NCI-H2196 (cell line): ENCODE measurements around the gene UROC1.

ENCODE experiments used
- DNase-seq: peaks from one replicate; lab custom pipeline; 2025; ENCODE audit not compliant: unreplicated experiment; lab: John Stamatoyannopoulos, UW

Gene UROC1

GRCh38 chr3:126517986-126518778 is 609 bp upstream of the UROC1 start:
- DNase-seq = no peak

DNA sequence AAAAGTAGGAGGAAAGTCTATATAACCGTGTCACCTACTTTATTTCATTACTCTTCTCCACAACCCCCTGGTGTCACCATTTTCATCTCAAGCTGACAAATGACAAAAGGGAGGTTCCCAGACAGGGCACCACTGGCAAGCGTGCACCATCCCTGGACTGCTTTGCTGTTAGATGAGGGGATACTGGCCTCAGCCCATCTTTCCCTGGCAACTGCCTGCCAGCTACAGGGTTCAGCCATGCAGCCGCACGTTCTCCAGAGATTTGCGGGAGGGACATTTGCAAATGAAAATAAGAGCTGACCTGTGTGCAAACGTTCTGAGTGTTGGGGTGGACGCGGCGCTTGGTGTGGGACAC is 660 bp downstream of the UROC1 start:
- no peak for DNase-seq

DNA sequence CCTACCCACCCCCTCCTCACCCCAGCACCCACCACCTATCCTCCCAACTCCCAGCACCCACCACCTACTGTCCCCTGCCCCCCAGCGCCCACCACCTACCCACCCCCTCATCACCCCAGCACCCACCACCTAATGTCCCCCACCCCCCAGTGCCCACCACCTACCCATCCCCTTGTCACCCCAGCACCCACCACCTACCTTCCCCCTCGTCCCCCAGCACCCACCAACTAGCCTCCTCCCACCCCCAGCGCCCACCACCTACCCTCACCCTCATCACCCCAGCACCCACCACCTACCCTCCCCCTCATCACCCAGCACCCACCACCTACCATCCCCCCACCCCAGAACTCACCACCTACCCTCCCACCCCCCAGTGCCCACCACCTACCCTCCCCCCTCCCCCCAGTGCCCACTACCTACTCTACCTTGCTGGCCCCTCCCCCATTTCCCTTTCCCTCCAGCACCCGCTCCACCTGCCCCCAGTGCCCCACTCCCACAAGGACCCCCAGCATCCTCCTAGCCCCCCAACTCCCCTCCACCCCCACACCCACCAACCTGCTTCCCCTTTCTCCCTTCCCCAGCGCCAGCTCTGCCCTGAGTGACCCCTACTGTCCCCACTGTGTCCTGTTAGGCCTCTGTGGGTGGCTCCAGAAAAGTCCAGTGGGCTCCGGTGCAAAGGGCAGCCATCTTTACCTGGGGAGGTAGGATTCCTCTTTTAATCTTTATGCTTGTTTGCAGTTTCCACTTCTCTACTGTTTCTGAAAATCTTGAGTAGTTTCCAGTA is 1.2 kb downstream of the UROC1 start:
- no peak for DNase-seq

DNA sequence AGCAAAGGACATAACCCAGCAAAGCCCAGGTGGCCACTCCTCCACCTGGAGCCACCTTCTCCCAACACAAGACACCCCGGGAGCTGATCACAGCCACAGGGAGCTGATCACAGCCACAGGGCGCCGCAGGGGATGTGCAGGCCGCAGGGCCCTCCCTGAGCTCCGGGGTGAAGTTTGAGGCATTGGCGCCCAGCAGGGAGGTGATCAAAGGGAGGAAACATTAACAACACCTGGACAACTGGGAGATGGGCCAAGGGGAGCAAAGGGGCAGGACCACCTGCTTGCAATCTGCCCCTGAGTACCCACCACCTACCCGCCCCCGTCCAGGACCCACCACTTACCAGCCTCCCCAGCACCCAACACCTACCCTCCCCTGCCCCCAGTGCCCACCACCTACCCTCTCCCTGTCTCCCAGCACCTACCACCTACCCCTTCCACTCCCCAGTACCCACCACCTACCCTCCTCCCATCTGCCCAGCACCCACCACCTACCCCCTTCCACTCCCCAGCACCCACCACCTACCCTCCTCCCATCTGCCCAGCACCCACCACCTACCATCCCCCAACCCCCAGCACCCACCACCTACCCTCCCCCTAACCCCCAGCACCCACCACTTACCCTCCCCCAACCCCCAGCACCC is 2.4 kb downstream of the UROC1 start:
- no peak for DNase-seq

DNA sequence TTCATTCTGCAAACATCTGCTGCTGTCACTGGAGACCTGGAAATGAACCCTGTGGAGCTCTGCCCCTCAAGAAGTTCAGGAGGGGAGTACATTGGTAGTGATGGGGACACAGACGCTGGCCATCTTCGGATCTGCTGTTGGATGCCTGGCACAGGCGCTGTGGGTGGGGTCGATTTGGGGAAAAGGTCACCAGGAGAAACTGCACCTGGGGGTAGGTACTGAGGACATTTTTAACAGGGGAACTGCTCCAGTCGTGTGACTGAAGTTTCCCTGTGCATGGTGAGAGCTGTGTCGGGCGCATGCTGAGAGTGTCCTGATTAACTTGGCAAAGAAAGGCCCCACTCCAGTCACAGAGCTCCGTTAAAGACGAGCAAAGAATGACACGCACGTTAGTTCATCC is 3.4 kb downstream of the UROC1 start:
- no peak for DNase-seq

DNA sequence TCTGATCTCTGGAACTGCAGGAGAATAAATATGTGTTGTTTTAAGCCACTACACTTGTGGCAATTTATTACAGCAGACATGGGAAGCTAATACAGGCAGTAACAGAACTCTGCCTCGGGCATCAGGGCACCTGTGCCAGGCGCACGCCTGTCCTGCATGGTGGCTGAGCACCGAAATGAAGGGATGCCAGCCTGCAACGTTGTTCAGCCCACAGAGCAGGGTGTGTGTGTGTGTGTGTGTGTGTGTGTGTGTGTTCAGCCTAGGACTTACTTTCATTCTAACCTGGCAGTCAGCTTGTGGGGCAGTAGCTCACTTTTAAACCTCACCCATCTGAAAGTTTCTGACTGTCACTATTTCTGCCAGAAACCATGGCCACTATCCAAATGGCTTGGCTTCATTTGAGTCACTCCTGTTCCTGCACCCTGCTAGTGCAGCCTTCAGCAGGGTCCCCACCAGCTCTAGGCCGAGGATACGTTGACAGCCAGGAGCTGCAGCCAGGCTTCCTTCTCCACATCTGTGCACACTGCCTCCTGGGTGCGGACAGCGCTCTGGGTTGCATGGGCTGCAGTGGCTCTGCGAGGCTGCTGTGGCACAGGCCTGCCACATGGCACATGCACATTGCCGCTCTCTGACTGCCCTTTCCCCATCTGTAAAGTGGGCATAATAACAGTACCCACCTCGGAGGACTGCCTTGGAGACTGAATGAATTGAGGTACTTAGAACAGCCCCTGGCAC is 4.5 kb downstream of the UROC1 start:
- no peak for DNase-seq

DNA sequence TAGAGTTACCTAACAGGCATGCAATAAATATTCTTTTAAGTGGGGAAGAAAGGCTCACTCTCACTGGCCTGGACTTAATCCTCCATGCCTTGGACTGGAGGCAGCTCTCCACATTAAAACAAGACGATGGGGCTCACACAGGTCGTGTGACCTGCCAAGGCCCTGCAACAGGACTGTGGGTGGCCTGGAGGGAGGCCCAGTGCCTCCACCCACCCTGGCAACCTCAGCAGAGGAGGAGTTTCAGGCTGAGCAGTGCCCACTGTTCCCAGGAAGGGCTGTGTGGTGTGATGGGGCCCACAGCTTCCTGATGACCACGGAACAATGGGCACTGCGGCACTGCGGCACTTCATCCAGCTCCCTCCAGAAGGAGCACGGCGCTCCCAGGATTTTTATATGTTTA is 5.5 kb downstream of the UROC1 start:
- no peak for DNase-seq

DNA sequence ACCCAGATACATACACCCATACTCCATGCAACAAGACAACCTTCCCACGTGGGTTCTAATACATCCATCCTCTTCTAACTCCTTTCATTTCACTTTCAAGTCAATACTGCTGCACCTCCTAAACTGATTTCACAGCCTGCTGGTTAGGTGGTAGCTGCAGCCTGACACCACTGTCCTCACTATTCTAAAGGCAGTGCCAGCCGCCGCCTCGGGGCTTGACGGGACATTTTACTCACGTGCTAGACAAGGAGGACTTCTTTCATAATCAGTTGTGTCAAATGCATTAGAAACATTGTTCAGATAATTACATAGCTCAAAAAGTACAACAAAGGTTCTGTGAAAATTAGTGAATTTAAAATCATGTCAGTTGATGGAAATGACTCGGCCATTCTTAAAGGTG is 6.3 kb downstream of the UROC1 start:
- DNase-seq = no peak

DNA sequence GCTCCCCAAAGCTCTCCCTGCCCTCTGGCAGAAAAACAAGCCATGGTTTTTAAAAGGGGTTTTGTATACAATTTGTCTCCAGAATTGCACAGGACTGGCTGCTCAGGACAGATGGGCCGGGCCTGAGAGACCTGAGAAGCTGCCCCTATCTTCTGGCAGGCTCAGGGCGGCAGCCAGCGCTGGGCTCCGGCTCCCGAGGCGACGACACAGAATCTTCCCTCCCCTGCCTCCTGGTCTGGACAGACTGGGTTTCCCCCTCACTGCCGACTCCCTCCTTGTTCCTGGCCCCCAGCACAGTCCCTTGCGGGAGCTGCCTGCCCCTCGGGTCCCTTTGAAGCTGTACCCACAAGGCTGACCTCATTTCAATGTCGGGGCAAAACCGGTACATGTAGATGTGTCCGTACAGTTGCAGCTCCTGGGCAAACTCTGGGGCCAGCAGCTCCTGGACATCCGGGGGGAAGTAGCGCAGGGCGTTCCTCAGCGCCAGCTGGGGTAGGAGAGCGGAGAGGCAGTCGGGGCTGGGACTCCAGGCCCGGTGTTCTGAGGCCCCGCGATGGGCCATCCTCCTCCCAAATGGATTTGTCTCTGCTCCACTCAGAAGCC is 7.2 kb downstream of the UROC1 start:
- DNase-seq = no peak

DNA sequence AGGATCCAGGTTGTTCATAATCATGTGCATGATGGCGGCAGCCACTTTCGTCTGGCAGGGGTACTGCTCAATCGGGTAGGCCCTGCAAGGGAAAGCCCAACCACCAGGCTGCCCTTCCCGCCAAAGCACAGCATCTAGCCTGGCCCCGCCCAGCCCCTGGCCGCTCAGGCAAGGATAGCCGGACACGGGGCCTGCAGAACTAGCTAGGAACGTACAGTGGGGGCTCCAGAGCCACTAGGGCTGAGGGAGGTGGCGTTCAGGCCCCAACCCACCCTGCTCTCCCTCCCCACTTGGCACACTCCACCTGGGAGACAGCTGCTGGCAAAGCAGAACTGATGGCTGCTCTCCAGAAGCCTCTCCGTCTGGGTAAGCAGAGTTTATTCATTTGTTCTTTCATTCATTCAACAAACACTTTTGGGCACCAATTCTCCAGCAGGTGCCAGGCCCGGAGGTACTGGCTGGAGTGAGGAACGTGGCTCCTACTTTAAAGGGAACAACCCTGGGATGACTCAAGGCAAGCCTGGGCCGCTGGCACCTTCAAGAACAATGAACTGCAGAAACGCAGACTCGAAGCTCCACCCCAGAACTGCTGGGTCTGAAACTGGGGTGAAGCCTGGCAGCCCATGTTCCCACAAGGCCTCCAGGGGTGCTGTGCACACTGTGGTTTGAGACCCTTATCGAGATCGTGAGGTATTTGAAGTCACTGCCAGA is 7.8 kb downstream of the UROC1 start:
- DNase-seq = no peak

- no peak for DNase-seq
Measured at GRCh38 chr3:126508564-126508964, 9.0 kb downstream of the UROC1 start.

- DNase-seq = no peak
Measured at GRCh38 chr3:126507886-126508285, 9.7 kb downstream of the UROC1 start.

GRCh38 chr3:126503701-126504100 is 13.9 kb downstream of the UROC1 start:
- no peak for DNase-seq

GRCh38 chr3:126502656-126503055 is 14.9 kb downstream of the UROC1 start:
- DNase-seq = no peak

DNA sequence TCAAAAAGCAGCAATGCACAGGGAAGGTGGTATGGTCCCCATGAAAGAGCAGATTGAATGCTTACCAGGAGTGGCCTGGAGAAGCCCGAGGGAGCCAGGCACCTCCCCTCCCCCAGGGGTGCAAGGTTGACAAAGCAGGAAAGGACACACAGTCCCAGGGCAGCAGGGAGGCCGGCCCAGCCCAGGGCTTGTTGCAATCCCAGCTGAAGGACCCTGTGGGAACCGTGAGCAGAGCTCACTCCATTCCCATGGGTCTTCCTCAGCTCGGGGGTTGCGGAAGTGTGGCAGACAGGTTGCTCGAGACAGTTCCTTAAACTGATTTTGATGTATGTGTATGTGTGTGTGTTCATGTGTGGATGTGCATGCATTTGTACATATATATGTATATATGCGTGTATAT is 15.8 kb downstream of the UROC1 start:
- DNase-seq = no peak

DNA sequence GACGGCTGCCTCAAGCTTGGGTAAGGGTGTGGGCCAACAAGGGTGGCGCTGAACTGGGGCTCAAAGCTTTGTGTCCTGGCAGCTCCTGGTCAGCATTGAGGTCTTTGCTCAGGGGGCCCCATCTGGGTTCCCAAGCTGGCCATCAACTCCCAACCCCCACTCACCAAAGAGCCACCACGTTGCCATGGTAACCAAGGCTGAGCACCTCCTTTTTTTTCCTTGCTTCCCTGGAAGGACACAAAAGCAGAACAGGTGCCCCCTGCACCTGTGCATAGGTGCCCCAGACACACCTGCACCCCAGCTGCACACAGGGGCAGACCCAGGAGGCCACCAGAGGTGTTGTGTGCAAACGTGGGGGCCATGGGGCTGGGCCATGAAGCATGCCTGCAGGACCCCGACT is 16.5 kb downstream of the UROC1 start:
- DNase-seq = no peak

DNA sequence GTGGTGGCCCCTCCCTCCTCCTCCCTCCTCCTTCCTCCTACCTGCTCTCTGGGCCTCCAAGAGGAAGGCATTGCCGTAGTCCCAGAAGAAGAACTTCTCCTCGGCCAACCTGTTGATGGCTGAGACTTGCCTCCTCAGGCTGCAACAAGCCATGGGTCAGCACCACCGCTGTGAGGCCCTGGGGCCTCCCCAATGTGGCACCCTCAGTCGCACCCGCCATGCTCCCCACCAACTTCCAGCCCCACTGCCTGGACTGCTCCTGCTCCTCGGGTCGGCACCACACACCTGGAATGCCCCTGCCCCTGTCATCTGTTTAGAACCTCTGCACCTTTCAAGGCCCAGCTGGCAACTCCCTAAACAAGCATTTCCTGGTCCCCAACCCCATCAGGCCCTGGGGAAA is 17.6 kb downstream of the UROC1 start:
- DNase-seq = no peak

DNA sequence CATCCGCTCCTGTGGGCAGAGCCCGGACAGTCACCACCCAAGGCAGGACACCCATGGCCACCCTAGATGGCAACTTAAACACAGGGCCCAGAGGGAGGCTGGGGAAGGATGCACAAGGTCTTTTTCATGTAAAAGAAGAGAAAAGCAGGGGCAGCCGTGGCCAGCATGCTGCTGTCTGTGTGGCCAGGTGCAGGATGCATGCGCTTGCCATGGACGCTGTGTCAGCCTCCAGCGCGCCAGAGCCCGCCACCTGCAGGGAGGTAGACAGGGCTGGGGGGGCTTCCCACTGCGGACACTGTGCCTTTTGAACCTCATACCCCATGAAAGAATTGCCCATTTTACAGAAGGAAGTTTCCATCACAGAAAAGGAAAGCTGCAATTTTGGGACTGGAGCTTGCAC is 18.2 kb downstream of the UROC1 start:
- no peak for DNase-seq

- no peak for DNase-seq
Measured at GRCh38 chr3:126498929-126499328, 18.6 kb downstream of the UROC1 start.

DNA sequence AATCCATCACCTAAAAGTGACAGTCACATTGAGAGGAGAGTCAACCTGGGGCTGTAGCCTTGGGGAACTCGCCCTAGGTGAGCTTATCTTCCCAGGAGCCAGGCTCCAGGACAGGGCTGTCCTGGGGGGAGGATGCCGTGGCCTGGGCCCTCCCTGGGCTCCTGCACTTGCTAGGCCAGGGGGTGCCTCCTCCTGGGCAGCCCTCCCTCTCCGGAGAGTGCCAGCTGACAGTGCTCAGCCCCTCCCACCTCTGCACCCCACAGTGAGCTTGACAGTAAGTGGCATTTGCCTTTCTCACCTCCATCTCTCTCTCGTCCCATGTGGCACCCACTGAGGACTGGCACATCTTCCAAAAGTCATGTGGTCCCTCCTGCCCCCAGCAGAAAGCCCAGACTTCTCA is 19.1 kb downstream of the UROC1 start:
- no peak for DNase-seq
